ENCODE measurements around the gene ZNF143. TPM values are rescaled to one million over a fixed set of nuclear protein-coding genes. Genes with fewer than 3 reads are reported as not detected.

Gene ZNF143
- total RNA-seq, 1 experiment from 2014 or later: 35.8 TPM

- no peak for TF ChIP-seq ZNF532 (CRISPR knock-in tag; IDR thresholded peaks at IDR 0.05; ENCODE audit: borderline replicate concordance)
- no peak for TF ChIP-seq PREB (CRISPR knock-in tag; IDR thresholded peaks at IDR 0.05; ENCODE audit: borderline replicate concordance)
- no peak for TF ChIP-seq ZNF425 (CRISPR knock-in tag; conservative IDR thresholded peaks at IDR 0.05)
- TF ChIP-seq ZNF423 (CRISPR knock-in tag; IDR thresholded peaks at IDR 0.05): no peak
- TF ChIP-seq MYBL2 (CRISPR knock-in tag; IDR thresholded peaks at IDR 0.05): no peak
- no peak for TF ChIP-seq IRF1 (CRISPR knock-in tag; IDR thresholded peaks at IDR 0.05)
- TF ChIP-seq ZNF232 (CRISPR knock-in tag; IDR thresholded peaks at IDR 0.05): no peak
- no peak for TF ChIP-seq ZNF416 (CRISPR knock-in tag; IDR thresholded peaks at IDR 0.05)
- no peak for TF ChIP-seq JAZF1 (CRISPR knock-in tag; IDR thresholded peaks at IDR 0.05)
These were observed 100.6 kb downstream of the ZNF143 start (continued) for GRCh38 chr11:9561279-9561982.

GRCh38 chr11:9562716-9563115 lies 101.9 kb downstream of the ZNF143 start:
- peaks cover 18% of the 10 kb centered on the region for H3K4me1 Mint-ChIP-seq
- DNase-seq (ENCODE audit: low spot score) (no peak), ATAC-seq (no peak)
- no peak overlapping the region for H3K4me3 Mint-ChIP-seq
- H3K9me3 Mint-ChIP-seq: peaks cover 27% of the 10 kb centered on the region
- POLR2A ChIA-PET: interaction anchor here (0.8 to 1.7 kb wide), 2 partner anchors 11 to 1298 kb away, joined by 3 to 8 read pairs; partner anchors contain the start of gene WEE1
- peaks cover 21% of the 10 kb centered on the region for H3K36me3 Mint-ChIP-seq
- CTCF ChIA-PET: interaction anchor here (1.4 to 5.1 kb wide), 2 partner anchors 28 to 56 kb away, joined by 4 to 28 read pairs; no protein-coding TSS in a partner anchor
- H3K27ac Mint-ChIP-seq: no peak overlapping the region
- TF ChIP-seq ZNF317 (CRISPR knock-in tag; IDR thresholded peaks at IDR 0.05; ENCODE audit: borderline replicate concordance, low read depth) (no peak), HMGA2 (CRISPR knock-in tag; IDR thresholded peaks at IDR 0.05) (no peak), ZNF532 (CRISPR knock-in tag; IDR thresholded peaks at IDR 0.05; ENCODE audit: borderline replicate concordance) (no peak), JAZF1 (CRISPR knock-in tag; IDR thresholded peaks at IDR 0.05) (no peak), ZNF425 (CRISPR knock-in tag; conservative IDR thresholded peaks at IDR 0.05) (no peak), ATF6 (CRISPR knock-in tag; IDR thresholded peaks at IDR 0.05) (no peak), SP1 (CRISPR knock-in tag; conservative IDR thresholded peaks at IDR 0.05) (no peak), KAT7 (CRISPR knock-in tag; IDR thresholded peaks at IDR 0.05; ENCODE audit: borderline replicate concordance) (no peak), ZBTB21 (CRISPR knock-in tag; IDR thresholded peaks at IDR 0.05; ENCODE audit: borderline replicate concordance) (no peak), MYBL2 (CRISPR knock-in tag; IDR thresholded peaks at IDR 0.05) (no peak)
- H3K27me3 Mint-ChIP-seq (ENCODE audit: low read depth): no peaks in the 10 kb centered on the region

Data from WTC11 (cell line).